T47D (cell line): ENCODE measurements around the gene ARHGAP18.

Experiments used
- DNase-seq, 2 experiments: peaks; one replicate each; pipeline versions ENCODE4 v3.0.0 to v3.0.0-alpha.2; 2011 to 2012; ENCODE audit warnings: low read depth in 1 of 2, low spot score in 1 of 2
- JUND ChIP-seq: IDR thresholded peaks from 2 replicates; pipeline ENCODE4 v1.6.1; 2012; ENCODE audit warnings: low read depth
- in situ Hi-C: cut with HindIII; loops from 2 replicates; pipeline ENCODE4 v1.10.0; 2016; ENCODE audit warnings: low sequenced_read_pairs, low pct_unique_long_range_greater_than_20kb

Gene ARHGAP18

GRCh38 chr6:129542705-129543104 is 167.3 kb downstream of the ARHGAP18 start:
- in situ Hi-C loops = no loop called here
- DNase-seq = no peak

GRCh38 chr6:129539032-129539431 is 170.9 kb downstream of the ARHGAP18 start:
- in situ Hi-C loops = no loop called here
- TF ChIP-seq JUND = no peak
- DNase-seq = no peak

More at GRCh38 chr6:129542705-129543104, 167.3 kb downstream of the ARHGAP18 start:
- no peak for TF ChIP-seq JUND

GRCh38 chr6:129536271-129536670 is 173.7 kb downstream of the ARHGAP18 start:
- no peak for TF ChIP-seq JUND
- DNase-seq = no peak
- in situ Hi-C loops = no loop called here

GRCh38 chr6:129534926-129535325 is 175.1 kb downstream of the ARHGAP18 start:
- TF ChIP-seq JUND = no peak
- in situ Hi-C loops = no loop called here
- no peak for DNase-seq
